ENCODE measurements around the gene TPSAB1.
"Not testable (repeated sequence)": the region's sequence is repeated elsewhere in the genome, so short reads cannot be mapped to it uniquely, and the experiment has no call there.

Gene TPSAB1

GRCh38 chr16:1265090-1265630 is 24.7 kb downstream of the TPSAB1 start:
- DNase-seq (ENCODE audit: low spot score), result no peak
- in situ Hi-C loops (cut with MboI; ENCODE audit: low sequenced_read_pairs, unreplicated experiment), result no loop called here
- no peak for TF ChIP-seq CTCF (IDR thresholded peaks at IDR 0.05; ENCODE audit: borderline replicate concordance, control extremely low read depth, extremely low read depth, insufficient read depth, missing control alignments)

GRCh38 chr16:1265826-1266225 is 25.3 kb downstream of the TPSAB1 start:
- in situ Hi-C loops (cut with MboI; ENCODE audit: low sequenced_read_pairs, unreplicated experiment), result no loop called here
- TF ChIP-seq CTCF (IDR thresholded peaks at IDR 0.05; ENCODE audit: borderline replicate concordance, control extremely low read depth, extremely low read depth, insufficient read depth, missing control alignments), result no peak
- DNase-seq (ENCODE audit: low spot score), result no peak

GRCh38 chr16:1269418-1269817 is 28.9 kb downstream of the TPSAB1 start:
- in situ Hi-C loops (cut with MboI; ENCODE audit: low sequenced_read_pairs, unreplicated experiment); DNase-seq (ENCODE audit: low spot score): not testable (repeated sequence)

GRCh38 chr16:1271380-1271723 is 30.8 kb downstream of the TPSAB1 start:
- no peak for TF ChIP-seq CTCF (IDR thresholded peaks at IDR 0.05; ENCODE audit: borderline replicate concordance, control extremely low read depth, extremely low read depth, insufficient read depth, missing control alignments)
- in situ Hi-C loops (cut with MboI; ENCODE audit: low sequenced_read_pairs, unreplicated experiment), result no loop called here
- no peak for DNase-seq (ENCODE audit: low spot score)

- DNase-seq (ENCODE audit: low spot score); in situ Hi-C loops (cut with MboI; ENCODE audit: low sequenced_read_pairs, unreplicated experiment): not testable (repeated sequence)
These were observed 31.4 kb downstream of the TPSAB1 start for GRCh38 chr16:1271724-1272413.

GRCh38 chr16:1272453-1273198 is 32.1 kb downstream of the TPSAB1 start:
- in situ Hi-C loops (cut with MboI; ENCODE audit: low sequenced_read_pairs, unreplicated experiment), result no loop called here
- no peak for DNase-seq (ENCODE audit: low spot score)
- no peak for TF ChIP-seq CTCF (IDR thresholded peaks at IDR 0.05; ENCODE audit: borderline replicate concordance, control extremely low read depth, extremely low read depth, insufficient read depth, missing control alignments)

GRCh38 chr16:1273816-1274215 is 33.3 kb downstream of the TPSAB1 start:
- no peak for DNase-seq (ENCODE audit: low spot score)
- in situ Hi-C loops (cut with MboI; ENCODE audit: low sequenced_read_pairs, unreplicated experiment), result no loop called here
- TF ChIP-seq CTCF (IDR thresholded peaks at IDR 0.05; ENCODE audit: borderline replicate concordance, control extremely low read depth, extremely low read depth, insufficient read depth, missing control alignments), result no peak

Data from GM13976 (cell line).